SK-N-SH (cell line): ENCODE results near the gene RAPGEF4. TPM values are rescaled to one million over a fixed set of nuclear protein-coding genes. Genes with fewer than 3 reads are reported as not detected.

Experiments used
- CTCF ChIA-PET: fragments of 300-600, 350-600 bp; formaldehyde crosslinking; extraction: SDS; loops from one replicate; lab custom pipeline; 2021; lab: Yijun Ruan, JAX
- POLR2A ChIA-PET: fragments of 350-600 bp; sonication (Branson Sonifier 250); formaldehyde crosslinking; extraction: SDS; loops from one replicate; lab custom pipeline; 2020; ENCODE audit warnings: antibody characterized with exemption, inconsistent platforms; lab: Yijun Ruan, JAX
- DNase-seq: peaks from one replicate; pipeline ENCODE4 v3.0.0; 2012
- H2AFZ ChIP-seq: fragments of 200-600 bp; sonication (generic); 2 replicates; pipeline ENCODE4 v1.8.1; 2016; ENCODE audit warnings: antibody characterized with exemption, mild to moderate bottlenecking, low read depth
- H3F3A ChIP-seq: fragments of 200-600 bp; sonication (generic); replicated peaks from 2 replicates; pipeline ENCODE3; 2016; ENCODE audit warnings: antibody characterized with exemption, mild to moderate bottlenecking; ENCODE audit not compliant: insufficient read depth
- H3K27ac ChIP-seq, 2 experiments: fragments of 200-500 bp in 1 of 2; fragments of 200-600 bp in 1 of 2; sonication (Bioruptor generic) in 1 of 2; sonication (generic), shearing (Covaris generic) in 1 of 2; 2 replicates each; pipeline versions ENCODE4 v1.5.1 to v1.6.1; 2014 to 2016; ENCODE audit warnings: low read depth in 2 of 2, inconsistent platforms in 1 of 2, low read length in 1 of 2, mild to moderate bottlenecking in 1 of 2, mixed read lengths in 1 of 2
- H3K27me3 ChIP-seq: fragments of 200-600 bp; sonication (generic), shearing (Covaris generic); 2 replicates; pipeline ENCODE4 v1.6.1; 2016; ENCODE audit warnings: mixed run types; ENCODE audit not compliant: insufficient read depth
- H3K36me3 ChIP-seq, 2 experiments: fragments of 200-500 bp in 1 of 2; fragments of 200-600 bp in 1 of 2; sonication (Bioruptor generic) in 1 of 2; sonication (generic) in 1 of 2; replicated peaks in 1 of 2; 2 replicates each; pipeline versions ENCODE3 to v1.5.1; 2014 to 2016; ENCODE audit warnings: low read length in 1 of 2, mild to moderate bottlenecking in 1 of 2; ENCODE audit not compliant: insufficient read depth in 2 of 2, control insufficient read depth in 1 of 2
- H3K4me1 ChIP-seq, 2 experiments: fragments of 200-500 bp in 1 of 2; fragments of 200-600 bp in 1 of 2; sonication (Bioruptor generic) in 1 of 2; sonication (generic), shearing (Covaris generic) in 1 of 2; 2 replicates each; pipeline versions ENCODE4 v1.5.1 to v1.6.1; 2014 to 2016; ENCODE audit warnings: low read depth in 1 of 2, low read length in 1 of 2, mixed run types in 1 of 2; ENCODE audit not compliant: insufficient read depth in 2 of 2, control insufficient read depth in 1 of 2
- H3K4me2 ChIP-seq: fragments of 200-600 bp; sonication (generic), shearing (Covaris generic); 2 replicates; pipeline ENCODE4 v1.6.1; 2017; ENCODE audit warnings: mixed run types
- H3K4me3 ChIP-seq, 2 experiments: fragments of 200-500 bp in 1 of 2; fragments of 200-600 bp in 1 of 2; sonication (Bioruptor generic) in 1 of 2; sonication (generic), shearing (Covaris generic) in 1 of 2; 2 replicates each; pipeline versions ENCODE4 v1.5.1 to v1.8.1; 2014 to 2016; ENCODE audit warnings: low read depth in 2 of 2, inconsistent platforms in 1 of 2, low read length in 1 of 2, mild to moderate bottlenecking in 1 of 2, mixed read lengths in 1 of 2, moderate library complexity in 1 of 2
- H3K79me2 ChIP-seq: fragments of 200-600 bp; sonication (generic); 2 replicates; pipeline ENCODE4 v1.8.1; 2017; ENCODE audit warnings: mild to moderate bottlenecking; ENCODE audit not compliant: insufficient read depth
- H3K9ac ChIP-seq: fragments of 200-600 bp; sonication (generic); 2 replicates; pipeline ENCODE4 v1.6.1; 2017; ENCODE audit warnings: mixed run types
- H3K9me2 ChIP-seq: fragments of 200-600 bp; sonication (generic); 2 replicates; pipeline ENCODE4 v1.6.1; 2017; ENCODE audit warnings: mixed run types
- H3K9me3 ChIP-seq: fragments of 200-600 bp; sonication (generic); 2 replicates; pipeline ENCODE4 v1.6.1; 2017; ENCODE audit warnings: mixed run types, mild to moderate bottlenecking, moderate library complexity
- H4K20me1 ChIP-seq: fragments of 200-600 bp; sonication (generic); 2 replicates; pipeline ENCODE4 v1.6.1; 2017; ENCODE audit warnings: mild to moderate bottlenecking, mixed run types; ENCODE audit not compliant: insufficient read depth
- EP300 ChIP-seq, 2 experiments: IDR thresholded peaks; 2 replicates each; pipeline versions ENCODE4 v1.4.0 to v1.6.1; 2012; ENCODE audit warnings: borderline replicate concordance in 1 of 2, low read depth in 1 of 2, low read length in 1 of 2
- FOSL2 ChIP-seq: IDR thresholded peaks from 2 replicates; pipeline ENCODE4 v1.4.0; 2012; ENCODE audit warnings: low read depth, mild to moderate bottlenecking, moderate library complexity, borderline replicate concordance
- JUND ChIP-seq: IDR thresholded peaks from 2 replicates; pipeline ENCODE4 v1.4.0; 2012
- MEF2A ChIP-seq: IDR thresholded peaks from 2 replicates; pipeline ENCODE4 v1.4.0; 2012; ENCODE audit warnings: low read depth, borderline replicate concordance
- RAD21 ChIP-seq: IDR thresholded peaks from 2 replicates; pipeline ENCODE4 v1.6.1; 2012; ENCODE audit warnings: mild to moderate bottlenecking, low read length
- REST ChIP-seq: IDR thresholded peaks from 2 replicates; pipeline ENCODE4 v1.6.1; 2012; ENCODE audit warnings: mild to moderate bottlenecking, low read depth, low read length, moderate library complexity
- RFX5 ChIP-seq: IDR thresholded peaks from 2 replicates; pipeline ENCODE4 v1.6.1; 2012; ENCODE audit warnings: mild to moderate bottlenecking, improper control_type of control experiment, low read length
- SIN3A ChIP-seq: IDR thresholded peaks from 2 replicates; pipeline ENCODE4 v1.6.1; 2012; ENCODE audit warnings: low read depth, mild to moderate bottlenecking, low read length, moderate library complexity, borderline replicate concordance
- TEAD4 ChIP-seq: IDR thresholded peaks from 2 replicates; pipeline ENCODE4 v1.4.0; 2012; ENCODE audit warnings: mild to moderate bottlenecking, borderline replicate concordance; ENCODE audit not compliant: insufficient read depth
- YY1 ChIP-seq: IDR thresholded peaks from 2 replicates; pipeline ENCODE4 v1.4.0; 2012; ENCODE audit warnings: low read depth, mild to moderate bottlenecking
- WGBS: methylation state at CpG from one replicate; pipeline ENCODE4 v1.1.6; 2017; ENCODE audit warnings: low lambda C conversion rate; 5-methylcytosine and 5-hydroxymethylcytosine counted together
- polyA plus RNA-seq, 3 experiments: library from polyadenylated mRNA; depleted of rRNA; stranded (reverse); fragments of >200 nt; gene quantifications; 2 replicates each; pipeline ENCODE4 v1.2.3, GENCODE V29; 2012
- TF ChIP-seq, protein P1 (sequence below): fragments of 150-350 bp; IDR thresholded peaks from 2 replicates; pipeline ENCODE4 v1.6.1; 2016; ENCODE audit warnings: mild to moderate bottlenecking, low read depth, low read length
- TF ChIP-seq, protein P2 (sequence below): fragments of 150-350 bp; IDR thresholded peaks from 2 replicates; pipeline ENCODE4 v1.6.1; 2017; ENCODE audit warnings: antibody characterized with exemption, low read length, low read depth, borderline replicate concordance

RAPGEF4 gene
- polyA plus RNA-seq, 1 of the 3 experiments (the other 2 are of a cell fraction): 0.30 TPM

- no peaks in the 10 kb centered on the region for H3K79me2 ChIP-seq
- H3K36me3 ChIP-seq: no peaks in the 10 kb centered on the region
- H4K20me1 ChIP-seq: no peaks in the 10 kb centered on the region
- H3K4me2 ChIP-seq: peak overlapping the region; percentile 29; the same call in 1 of the 2 replicates
- H2AFZ ChIP-seq: no peak overlapping the region
- CTCF ChIA-PET: interaction anchor here (0.9 to 1.0 kb wide), 2 partner anchors 32 to 162 kb away, joined by 3 read pairs; no protein-coding TSS in a partner anchor
- POLR2A ChIA-PET: no interaction called here
- no peak for DNase-seq
- no peaks in the 10 kb centered on the region for H3K9me3 ChIP-seq
- H3K27me3 ChIP-seq: no peaks in the 10 kb centered on the region
- H3K4me1 ChIP-seq: peaks cover 2 to 37% of the 10 kb centered on the region in 2 experiments
- H3F3A ChIP-seq: peaks cover 22% of the 10 kb centered on the region
- no peak overlapping the region for H3K4me3 ChIP-seq
- H3K9me2 ChIP-seq: no peaks in the 10 kb centered on the region
- WGBS: 77% methylated on average over 3 of the region's 3 CpGs
- no peak for TF ChIP-seq EP300 (IDR thresholded peaks at IDR 0.05; ENCODE audit: borderline replicate concordance in 1 of 2, low read depth in 1 of 2, low read length in 1 of 2)
- TF ChIP-seq FOSL2: no peak
- TF ChIP-seq JUND: no peak
- TF ChIP-seq, protein P1, sequence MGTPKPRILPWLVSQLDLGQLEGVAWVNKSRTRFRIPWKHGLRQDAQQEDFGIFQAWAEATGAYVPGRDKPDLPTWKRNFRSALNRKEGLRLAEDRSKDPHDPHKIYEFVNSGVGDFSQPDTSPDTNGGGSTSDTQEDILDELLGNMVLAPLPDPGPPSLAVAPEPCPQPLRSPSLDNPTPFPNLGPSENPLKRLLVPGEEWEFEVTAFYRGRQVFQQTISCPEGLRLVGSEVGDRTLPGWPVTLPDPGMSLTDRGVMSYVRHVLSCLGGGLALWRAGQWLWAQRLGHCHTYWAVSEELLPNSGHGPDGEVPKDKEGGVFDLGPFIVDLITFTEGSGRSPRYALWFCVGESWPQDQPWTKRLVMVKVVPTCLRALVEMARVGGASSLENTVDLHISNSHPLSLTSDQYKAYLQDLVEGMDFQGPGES: no peak
- TF ChIP-seq MEF2A: no peak
- no peak for TF ChIP-seq SIN3A
- no peak for TF ChIP-seq RAD21
- TF ChIP-seq TEAD4: no peak
- no peak for TF ChIP-seq REST
- TF ChIP-seq YY1: no peak
- TF ChIP-seq, protein P2, sequence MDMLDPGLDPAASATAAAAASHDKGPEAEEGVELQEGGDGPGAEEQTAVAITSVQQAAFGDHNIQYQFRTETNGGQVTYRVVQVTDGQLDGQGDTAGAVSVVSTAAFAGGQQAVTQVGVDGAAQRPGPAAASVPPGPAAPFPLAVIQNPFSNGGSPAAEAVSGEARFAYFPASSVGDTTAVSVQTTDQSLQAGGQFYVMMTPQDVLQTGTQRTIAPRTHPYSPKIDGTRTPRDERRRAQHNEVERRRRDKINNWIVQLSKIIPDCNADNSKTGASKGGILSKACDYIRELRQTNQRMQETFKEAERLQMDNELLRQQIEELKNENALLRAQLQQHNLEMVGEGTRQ: no peak
- peak overlapping the region; percentile 55 to 86; a peak in 3 of 4 replicates for H3K27ac ChIP-seq
- peak overlapping the region; percentile 8; the same call in 1 of the 2 replicates for H3K9ac ChIP-seq
These were observed 314.2 kb downstream of the RAPGEF4 start for GRCh38 chr2:173049831-173050230.

DNA sequence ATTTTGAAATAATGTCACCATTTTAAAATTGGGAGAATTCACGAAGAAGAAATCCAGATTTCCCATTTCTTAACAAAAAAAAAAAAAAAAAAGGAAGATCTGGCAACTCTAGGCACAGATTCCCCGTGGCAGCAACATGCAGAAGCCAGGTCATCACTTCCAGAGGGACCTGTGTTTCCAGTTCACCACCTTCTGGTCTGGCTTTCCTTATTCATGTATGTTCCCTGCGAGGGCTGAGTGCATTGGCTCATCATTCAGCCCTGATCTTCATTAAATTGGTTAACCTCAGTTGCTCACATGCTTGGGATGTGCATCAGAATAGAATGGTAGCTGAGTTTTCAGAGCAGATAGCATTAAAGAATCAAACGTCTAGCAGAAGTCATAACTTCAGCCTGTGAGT, 315.0 kb downstream of the RAPGEF4 start:
- no peaks in the 10 kb centered on the region for H3K36me3 ChIP-seq
- H2AFZ ChIP-seq: no peak overlapping the region
- no peak for TF ChIP-seq RFX5
- no peaks in the 10 kb centered on the region for H3K9me3 ChIP-seq
- no peaks in the 10 kb centered on the region for H3K9me2 ChIP-seq
- WGBS: 88% methylated on average over 4 of the region's 4 CpGs
- peaks cover 2 to 37% of the 10 kb centered on the region in 2 experiments for H3K4me1 ChIP-seq
- H3K4me3 ChIP-seq: no peak overlapping the region
- POLR2A ChIA-PET: no interaction called here
- no peaks in the 10 kb centered on the region for H3K27me3 ChIP-seq
- peaks cover 22% of the 10 kb centered on the region for H3F3A ChIP-seq
- H3K27ac ChIP-seq: no peak overlapping the region
- no peak overlapping the region for H3K9ac ChIP-seq
- no peaks in the 10 kb centered on the region for H3K79me2 ChIP-seq
- no peaks in the 10 kb centered on the region for H4K20me1 ChIP-seq
- CTCF ChIA-PET: no interaction called here
- no peak for DNase-seq
- no peak overlapping the region for H3K4me2 ChIP-seq
